ENCODE results near the gene PAPOLA.
"Not testable (repeated sequence)": the region's sequence is repeated elsewhere in the genome, so short reads cannot be mapped to it uniquely, and the experiment has no call there.

PAPOLA gene

GRCh38 chr14:96502621-96503305 lies 581 bp downstream of the PAPOLA start:
- no peak for DNase-seq (ENCODE audit: low read depth)

- no peak for DNase-seq (ENCODE audit: low read depth)
These were observed 1.1 kb downstream of the PAPOLA start for GRCh38 chr14:96503306-96503679.

GRCh38 chr14:96504353-96504752 lies 2.2 kb downstream of the PAPOLA start:
- DNase-seq (ENCODE audit: low read depth) = not testable (repeated sequence)

GRCh38 chr14:96507723-96508122 lies 5.5 kb downstream of the PAPOLA start:
- DNase-seq (ENCODE audit: low read depth) = no peak

GRCh38 chr14:96508900-96509299 lies 6.7 kb downstream of the PAPOLA start:
- no peak for DNase-seq (ENCODE audit: low read depth)

GRCh38 chr14:96509457-96510090 lies 7.4 kb downstream of the PAPOLA start:
- DNase-seq (ENCODE audit: low read depth) = no peak

DNA sequence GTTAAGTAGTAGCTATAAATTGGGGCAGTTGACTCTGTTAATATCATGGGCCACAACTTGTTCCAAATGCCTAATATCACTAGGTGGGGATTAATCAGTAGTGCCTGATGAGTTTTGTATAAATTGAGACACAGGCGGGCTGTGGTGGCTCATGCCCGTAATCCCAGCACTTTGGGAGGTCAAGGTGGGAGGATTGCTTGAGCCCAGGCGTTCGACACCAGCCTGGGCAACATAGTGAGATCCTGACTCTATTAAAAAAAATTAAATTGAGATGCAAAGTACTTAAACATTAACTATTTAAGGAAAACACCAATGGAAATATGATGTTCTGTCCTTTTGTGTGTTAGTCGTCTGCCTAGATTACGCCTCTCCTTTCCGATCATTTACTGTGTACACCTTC lies 9.0 kb downstream of the PAPOLA start:
- no peak for DNase-seq (ENCODE audit: low read depth)

- DNase-seq (ENCODE audit: low read depth) = no peak
These were observed 9.5 kb downstream of the PAPOLA start for GRCh38 chr14:96511667-96512066.

DNA sequence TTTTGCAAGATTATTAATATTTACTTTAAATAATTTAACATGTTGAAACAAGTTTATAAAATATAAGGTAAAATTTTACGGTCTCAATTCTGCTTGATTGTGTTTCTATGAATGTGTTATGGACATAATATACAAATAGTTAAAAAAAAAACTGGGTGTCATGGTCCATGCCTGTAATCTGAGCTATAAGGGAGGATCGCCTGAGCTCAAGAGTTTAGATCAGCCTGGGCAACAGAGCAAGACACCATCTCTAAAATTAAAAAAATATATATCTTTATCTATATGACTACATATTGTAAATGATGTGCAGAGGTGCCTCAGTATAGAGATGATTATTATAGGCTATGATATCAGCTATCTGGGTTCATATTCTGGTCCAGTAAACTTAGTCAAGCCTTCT lies 9.9 kb downstream of the PAPOLA start:
- no peak for DNase-seq (ENCODE audit: low read depth)

DNA sequence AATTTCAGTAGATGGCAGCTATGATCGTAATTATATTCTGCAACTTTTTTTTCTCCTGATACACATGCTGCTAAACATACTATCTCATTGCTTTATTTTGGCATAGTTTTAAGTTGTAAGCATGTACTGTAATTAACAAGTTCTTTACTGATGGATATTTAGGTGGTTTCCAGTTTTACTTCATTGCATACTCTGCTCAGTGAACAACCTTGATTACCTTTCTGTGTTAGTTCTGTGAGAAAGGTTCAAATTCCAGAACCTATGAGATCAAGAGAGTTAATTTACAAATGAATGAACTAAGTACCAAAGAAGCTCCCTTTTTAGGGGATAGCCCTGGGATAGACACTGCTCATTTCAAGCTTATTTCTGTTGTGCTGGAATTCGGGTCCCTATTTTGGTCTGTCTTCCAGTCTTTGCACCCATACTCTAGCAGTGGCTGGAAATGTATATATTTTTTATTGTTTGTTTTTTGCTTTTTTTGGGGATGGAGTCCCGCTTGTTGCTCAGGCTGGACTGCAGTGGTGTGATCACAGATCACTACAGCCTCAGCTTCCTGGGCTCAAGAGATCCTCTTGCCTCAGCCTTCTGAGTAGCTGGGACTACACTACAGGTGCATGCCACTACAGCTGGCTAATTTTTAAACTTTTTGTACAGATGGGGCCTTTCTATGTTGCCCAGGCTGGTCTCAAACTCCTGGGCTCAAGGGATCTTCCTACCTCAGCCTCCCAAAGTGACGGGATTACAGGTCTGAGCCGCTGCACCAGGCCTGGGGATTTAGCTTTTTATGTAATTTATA lies 10.6 kb downstream of the PAPOLA start:
- DNase-seq (ENCODE audit: low read depth) = no peak

- no peak for DNase-seq (ENCODE audit: low read depth)
These were observed 12.5 kb downstream of the PAPOLA start for GRCh38 chr14:96514694-96515093.

DNA sequence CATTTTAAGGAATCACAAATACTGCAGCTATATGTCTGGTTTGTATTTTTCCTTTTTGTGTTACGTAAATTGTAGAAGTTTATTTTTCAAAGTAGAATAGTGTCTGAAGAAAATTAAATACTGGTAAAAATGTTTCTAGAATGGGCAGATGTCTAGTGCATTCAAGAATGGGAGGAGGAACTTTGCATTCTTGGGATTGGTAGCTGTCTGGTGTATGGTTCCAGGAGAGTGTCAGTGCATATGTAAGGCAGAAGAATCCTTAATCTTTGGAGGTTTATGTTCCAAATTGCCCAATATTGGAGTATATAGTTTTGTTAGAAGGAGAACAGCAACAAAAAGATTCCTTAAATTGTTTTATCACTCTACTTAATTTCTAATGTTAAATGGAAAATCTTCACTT lies 13.5 kb downstream of the PAPOLA start:
- no peak for DNase-seq (ENCODE audit: low read depth)

GRCh38 chr14:96516351-96516750 lies 14.2 kb downstream of the PAPOLA start:
- no peak for DNase-seq (ENCODE audit: low read depth)

DNA sequence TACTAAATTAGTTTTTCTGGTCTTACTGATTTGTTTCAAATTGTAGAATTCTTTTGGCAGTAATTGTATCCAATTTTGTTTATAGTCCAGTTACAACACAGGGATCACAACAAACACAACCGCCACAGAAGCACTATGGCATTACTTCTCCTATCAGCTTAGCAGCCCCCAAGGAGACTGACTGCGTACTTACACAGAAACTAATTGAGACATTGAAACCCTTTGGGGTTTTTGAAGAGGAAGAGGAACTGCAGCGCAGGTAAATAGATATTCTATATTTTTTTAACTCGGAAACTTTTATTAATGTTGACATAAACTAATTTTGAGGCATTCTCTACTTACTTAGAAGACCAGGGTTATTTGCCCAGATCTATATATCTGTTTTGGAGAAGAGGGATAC lies 17.8 kb downstream of the PAPOLA start:
- DNase-seq (ENCODE audit: low read depth) = no peak

- no peak for DNase-seq (ENCODE audit: low read depth)
These were observed 23.3 kb downstream of the PAPOLA start for GRCh38 chr14:96525452-96525851.

GRCh38 chr14:96532632-96533031 lies 30.4 kb downstream of the PAPOLA start:
- no peak for DNase-seq (ENCODE audit: low read depth)

- DNase-seq (ENCODE audit: low read depth) = no peak
These were observed 34.6 kb downstream of the PAPOLA start for GRCh38 chr14:96536807-96537206.

DNA sequence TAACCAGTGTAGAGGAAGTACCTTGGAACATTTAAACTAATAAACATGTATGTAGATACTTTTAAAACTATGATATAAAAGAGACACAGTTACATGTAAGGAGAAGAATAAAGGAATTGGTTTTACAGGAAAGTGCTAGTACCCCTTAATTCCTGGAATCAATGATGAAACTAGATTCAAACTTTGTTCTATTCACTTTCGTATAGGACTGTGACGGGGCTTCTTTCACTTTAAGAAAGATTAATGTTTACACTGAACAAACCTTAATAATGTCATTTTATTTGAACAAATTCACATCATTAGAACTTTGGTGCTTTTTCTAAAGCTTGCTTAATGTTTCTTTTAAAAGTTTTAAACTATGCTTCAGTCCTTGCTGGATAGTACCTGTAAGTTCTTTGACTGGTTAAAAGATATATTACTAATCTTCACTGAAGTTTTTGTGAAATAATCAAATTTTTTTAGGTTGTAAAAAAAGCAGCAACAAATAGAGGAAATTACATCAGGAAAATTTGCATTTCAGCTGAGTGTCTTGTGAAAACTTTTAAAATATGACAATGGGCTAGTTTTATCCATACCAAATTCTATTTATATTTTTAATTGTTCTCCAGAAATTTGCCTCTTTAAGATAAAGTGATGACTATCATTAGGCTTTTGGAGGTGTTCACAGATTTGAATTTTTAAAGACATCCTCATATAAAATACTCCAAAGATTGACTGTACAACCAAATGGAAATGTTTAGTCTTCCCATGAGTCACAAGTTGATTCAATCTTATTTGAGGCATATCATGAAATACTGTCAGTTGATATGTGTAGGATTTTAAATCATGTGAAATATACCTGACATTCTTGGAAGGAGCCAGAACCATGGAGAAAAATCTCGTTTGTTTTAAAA lies 36.2 kb downstream of the PAPOLA start:
- DNase-seq (ENCODE audit: low read depth) = no peak

DNA sequence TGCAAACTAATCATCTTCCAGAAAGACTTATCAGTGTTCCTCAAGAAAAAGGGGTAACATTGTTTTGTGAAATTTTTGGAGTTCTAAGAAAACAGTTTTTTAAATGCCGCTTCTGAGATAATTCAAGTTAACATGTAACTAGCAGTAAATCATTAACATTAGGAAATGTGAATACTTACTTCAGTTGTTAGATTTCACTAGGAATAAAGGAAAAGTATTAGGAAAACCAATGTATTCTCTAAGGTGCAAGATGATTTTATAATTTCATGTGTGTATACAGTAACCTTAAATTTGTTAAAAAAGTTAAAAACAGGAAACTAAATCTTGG lies 36.8 kb downstream of the PAPOLA start:
- no peak for DNase-seq (ENCODE audit: low read depth)

DNA sequence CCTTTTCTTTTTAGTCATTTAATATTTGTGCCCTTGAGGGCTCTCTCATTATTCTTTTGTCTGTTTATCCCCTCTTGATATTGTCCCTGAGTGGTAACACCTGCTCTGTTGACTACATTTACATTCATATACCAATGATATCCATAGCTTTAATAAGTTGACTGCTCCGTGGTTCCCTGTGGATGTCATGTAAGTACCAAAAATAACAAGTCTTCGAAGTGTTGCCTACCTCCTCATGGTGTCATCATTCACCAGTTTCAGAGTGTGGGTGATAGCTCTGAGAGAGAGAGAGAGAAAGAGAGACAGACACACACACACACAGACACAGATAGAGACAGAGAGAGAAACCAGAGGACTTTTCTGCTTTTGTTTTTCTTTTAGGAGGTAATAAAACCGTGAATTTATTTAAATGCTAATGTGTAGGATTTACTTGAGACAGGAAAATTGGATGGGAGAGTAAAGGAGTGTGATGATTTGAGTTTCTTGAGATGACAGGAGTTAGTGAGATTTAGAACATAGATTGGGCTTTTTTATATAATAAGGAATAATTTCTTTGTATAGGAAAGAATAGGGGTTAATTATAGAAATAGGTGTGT lies 52.2 kb downstream of the PAPOLA start:
- no peak for DNase-seq (ENCODE audit: low read depth)

GRCh38 chr14:96559571-96559970 lies 57.4 kb downstream of the PAPOLA start:
- DNase-seq (ENCODE audit: low read depth) = no peak

DNA sequence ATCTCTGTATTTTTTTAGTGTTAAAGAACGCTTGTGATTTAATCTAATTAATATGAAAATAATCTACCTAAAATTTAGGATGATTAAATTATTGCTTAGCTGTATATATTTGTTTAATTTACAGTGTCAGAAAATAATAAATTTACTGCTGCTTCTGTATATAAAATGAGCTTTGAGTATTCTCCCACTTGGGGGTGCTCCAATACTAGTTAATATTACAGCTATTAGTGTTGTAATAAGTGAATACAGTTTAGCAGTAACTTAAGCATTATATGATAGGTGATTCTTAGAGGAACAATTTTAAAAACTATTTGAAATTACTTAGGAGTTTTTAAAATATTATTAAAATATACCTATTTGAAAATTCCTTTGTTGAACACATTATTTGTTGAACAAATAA lies 62.2 kb downstream of the PAPOLA start:
- DNase-seq (ENCODE audit: low read depth) = no peak

Measured in GM04503 (cell line).